NT2/D1 (cell line): ENCODE measurements around the gene F2RL3.

Experiments used
- DNase-seq: peaks from one replicate; pipeline ENCODE4 v3.0.0-alpha.2; 2011; ENCODE audit warnings: low read depth, low spot score
- H3K27me3 ChIP-seq: 2 replicates; pipeline ENCODE4 v1.6.0; 2011; ENCODE audit warnings: mild to moderate bottlenecking; ENCODE audit not compliant: insufficient read length, insufficient read depth
- H3K36me3 ChIP-seq: 2 replicates; pipeline ENCODE4 v1.6.1; 2011; ENCODE audit warnings: mild to moderate bottlenecking, low read length, mixed read lengths; ENCODE audit not compliant: insufficient read depth, insufficient read length
- H3K4me1 ChIP-seq: 2 replicates; pipeline ENCODE4 v1.5.1; 2011; ENCODE audit not compliant: insufficient read depth, insufficient read length
- H3K4me3 ChIP-seq: 2 replicates; pipeline ENCODE4 v1.5.1; 2011; ENCODE audit warnings: low read depth; ENCODE audit not compliant: insufficient read length
- H3K9ac ChIP-seq: 2 replicates; pipeline ENCODE4 v1.6.0; 2011; ENCODE audit warnings: low read depth; ENCODE audit not compliant: insufficient read length
- H3K9me3 ChIP-seq: 2 replicates; pipeline ENCODE4 v1.5.1; 2011; ENCODE audit warnings: mild to moderate bottlenecking, low read length; ENCODE audit not compliant: insufficient read depth
- SUZ12 ChIP-seq: IDR thresholded peaks from 2 replicates; pipeline ENCODE4 v1.6.1; 2011; ENCODE audit not compliant: insufficient read length, insufficient read depth; ENCODE audit errors: extremely low read depth
- YY1 ChIP-seq: IDR thresholded peaks from 2 replicates; pipeline ENCODE4 v1.6.1; 2011; ENCODE audit not compliant: insufficient read length, insufficient read depth
- ZNF274 ChIP-seq: IDR thresholded peaks from 2 replicates; pipeline ENCODE4 v1.6.1; 2011; ENCODE audit warnings: mild to moderate bottlenecking, low read depth, low read length

F2RL3 gene

DNA sequence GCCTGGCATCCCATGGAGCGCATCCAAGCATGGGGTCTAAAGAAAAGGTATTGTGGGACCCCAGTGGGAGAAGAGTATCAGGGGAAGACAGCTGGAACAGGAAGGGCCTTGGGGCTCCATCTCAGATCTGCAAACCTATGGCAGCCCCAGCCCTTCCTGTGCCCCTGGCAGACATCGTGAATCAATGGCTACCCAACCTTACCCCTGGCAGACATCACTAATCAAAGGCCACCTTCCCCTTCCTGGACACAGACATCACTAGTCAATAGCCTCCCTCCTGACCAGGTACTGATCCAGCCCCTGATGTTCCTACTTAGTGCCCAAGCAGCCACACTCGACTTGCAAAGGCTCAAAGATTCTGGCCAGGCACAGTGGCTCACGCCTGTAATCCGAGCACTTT lies 15.8 kb downstream of the F2RL3 start:
- no peak for DNase-seq
- no peak for TF ChIP-seq YY1

DNA sequence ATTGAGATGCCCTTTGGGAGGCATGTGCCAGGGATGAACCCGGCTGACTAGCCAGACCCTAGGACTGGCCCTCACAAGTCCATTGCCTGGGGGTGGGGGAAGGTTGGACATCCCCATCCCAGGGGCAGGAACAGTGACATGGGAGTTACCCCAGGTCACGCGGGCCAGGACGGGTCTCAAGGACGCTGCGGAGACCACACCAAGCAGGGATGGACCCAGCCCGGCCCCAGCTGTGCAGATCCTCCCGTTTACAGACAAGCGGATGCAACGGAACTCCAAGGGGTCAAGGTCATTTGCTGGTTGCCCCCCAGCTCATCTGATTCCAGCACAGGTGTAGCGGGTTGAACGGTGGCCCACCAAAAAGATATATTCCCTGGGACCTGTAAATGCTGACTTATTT lies 20.0 kb downstream of the F2RL3 start:
- H3K9me3 ChIP-seq = peaks cover 18% of the 10 kb centered on the region; the same call in 1 of the 2 replicates
- H3K9ac ChIP-seq = no peak overlapping the region
- TF ChIP-seq ZNF274 (no peak), YY1 (no peak), SUZ12 (no peak)

More for the DNA sequence above, 15.8 kb downstream of the F2RL3 start:
- H3K9me3 ChIP-seq = no peaks in the 10 kb centered on the region
- peaks cover 5% of the 10 kb centered on the region for H3K4me1 ChIP-seq
- H3K9ac ChIP-seq = no peak overlapping the region
- H3K4me3 ChIP-seq = no peak overlapping the region
- H3K27me3 ChIP-seq = no peaks in the 10 kb centered on the region
- no peaks in the 10 kb centered on the region for H3K36me3 ChIP-seq

GRCh38 chr19:16911046-16911445 lies 22.2 kb downstream of the F2RL3 start:
- Histone ChIP-seq H3K9me3 (peaks cover 23% of the 10 kb centered on the region; the same call in 1 of the 2 replicates), H3K36me3 (no peaks in the 10 kb centered on the region)

More for the DNA sequence above, 20.0 kb downstream of the F2RL3 start:
- no peak overlapping the region for H3K4me3 ChIP-seq
- no peaks in the 10 kb centered on the region for H3K36me3 ChIP-seq
- H3K4me1 ChIP-seq = peaks cover 2% of the 10 kb centered on the region
- no peaks in the 10 kb centered on the region for H3K27me3 ChIP-seq
- no peak for DNase-seq

GRCh38 chr19:16912780-16913179 lies 24.0 kb downstream of the F2RL3 start:
- Histone ChIP-seq H3K36me3 (no peaks in the 10 kb centered on the region), H3K9me3 (peaks cover 23% of the 10 kb centered on the region; the same call in 1 of the 2 replicates), H3K27me3 (no peaks in the 10 kb centered on the region), H3K4me3 (no peak overlapping the region), H3K4me1 (no peaks in the 10 kb centered on the region), H3K9ac (no peak overlapping the region)
- no peak for DNase-seq
- TF ChIP-seq YY1 (no peak), SUZ12 (no peak), ZNF274 (no peak)

More at GRCh38 chr19:16911046-16911445, 22.2 kb downstream of the F2RL3 start:
- TF ChIP-seq YY1 = no peak
- TF ChIP-seq ZNF274 = no peak
- TF ChIP-seq SUZ12 = no peak
- no peak for DNase-seq
- Histone ChIP-seq H3K27me3 (no peaks in the 10 kb centered on the region), H3K9ac (no peak overlapping the region), H3K4me3 (no peak overlapping the region), H3K4me1 (peaks cover 2% of the 10 kb centered on the region)

- no peak overlapping the region for H3K4me3 ChIP-seq
- H3K27me3 ChIP-seq = no peaks in the 10 kb centered on the region
- no peak for DNase-seq
- TF ChIP-seq YY1 (no peak), SUZ12 (no peak), ZNF274 (no peak)
- peaks cover 23% of the 10 kb centered on the region; the same call in 1 of the 2 replicates for H3K9me3 ChIP-seq
- no peaks in the 10 kb centered on the region for H3K36me3 ChIP-seq
- no peaks in the 10 kb centered on the region for H3K4me1 ChIP-seq
- no peak overlapping the region for H3K9ac ChIP-seq
These were observed 25.6 kb downstream of the F2RL3 start for GRCh38 chr19:16914421-16914820.

- no peaks in the 10 kb centered on the region for H3K4me1 ChIP-seq
- TF ChIP-seq SUZ12 (no peak), ZNF274 (no peak), YY1 (no peak)
- no peak for DNase-seq
- no peaks in the 10 kb centered on the region for H3K27me3 ChIP-seq
- H3K4me3 ChIP-seq = no peak overlapping the region
- peaks cover 23% of the 10 kb centered on the region; the same call in 1 of the 2 replicates for H3K9me3 ChIP-seq
- no peak overlapping the region for H3K9ac ChIP-seq
- no peaks in the 10 kb centered on the region for H3K36me3 ChIP-seq
These were observed 26.3 kb downstream of the F2RL3 start for GRCh38 chr19:16915135-16915534.

DNA sequence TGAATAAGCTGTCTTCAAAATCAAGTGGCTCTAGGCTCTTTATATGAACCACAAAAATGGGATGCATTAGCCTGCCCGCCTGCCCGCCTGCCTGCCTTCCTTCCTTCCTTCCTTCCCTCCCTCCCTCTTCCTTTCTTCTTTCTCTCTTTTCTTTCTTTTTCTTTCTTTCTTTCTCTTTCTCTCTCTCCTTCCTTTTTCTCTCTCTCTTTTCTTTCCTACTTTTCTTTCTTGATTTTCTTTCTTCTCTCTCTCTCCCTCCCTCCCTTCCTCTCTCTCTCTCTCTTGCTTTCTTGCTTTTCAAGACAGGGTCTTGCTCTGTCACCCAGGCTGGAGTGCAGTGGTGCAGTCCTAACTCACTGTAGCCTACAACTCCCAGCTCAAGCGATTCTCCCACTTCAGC lies 26.9 kb downstream of the F2RL3 start:
- Histone ChIP-seq H3K4me3 (no peak overlapping the region), H3K4me1 (no peaks in the 10 kb centered on the region), H3K9ac (no peak overlapping the region), H3K27me3 (no peaks in the 10 kb centered on the region), H3K9me3 (peaks cover 23% of the 10 kb centered on the region; the same call in 1 of the 2 replicates), H3K36me3 (no peaks in the 10 kb centered on the region)
- DNase-seq = no peak
- TF ChIP-seq ZNF274 = no peak
- no peak for TF ChIP-seq SUZ12
- no peak for TF ChIP-seq YY1

GRCh38 chr19:16917401-16917800 lies 28.6 kb downstream of the F2RL3 start:
- Histone ChIP-seq H3K27me3 (no peaks in the 10 kb centered on the region), H3K4me1 (no peaks in the 10 kb centered on the region), H3K9me3 (peaks cover 19% of the 10 kb centered on the region; the same call in 1 of the 2 replicates), H3K4me3 (no peak overlapping the region), H3K9ac (no peak overlapping the region), H3K36me3 (no peaks in the 10 kb centered on the region)
- TF ChIP-seq ZNF274 (no peak), SUZ12 (no peak), YY1 (no peak)
- DNase-seq = no peak
